Cardiac muscle cell (in vitro differentiated cells and primary cell): ENCODE measurements around the gene RBM5. TPM values are rescaled to one million over a fixed set of nuclear protein-coding genes. Genes with fewer than 3 reads are reported as not detected.

Source experiments
- DNase-seq, 2 donors: peaks; one replicate each; pipeline versions ENCODE4 v3.0.0 to v3.0.0-alpha.2; 2010 to 2017; ENCODE audit warnings: low read depth in 1 of 2, low spot score in 1 of 2
- H3K27ac ChIP-seq: fragments of 200-600 bp; sonication (generic); 2 replicates; pipeline ENCODE4 v1.5.1; 2016
- H3K27me3 ChIP-seq: fragments of 200-600 bp; sonication (generic); 2 replicates; pipeline ENCODE4 v1.6.0; 2016; ENCODE audit warnings: control low read depth
- H3K36me3 ChIP-seq: fragments of 200-600 bp; sonication (generic); 2 replicates; pipeline ENCODE4 v1.5.1; 2016; ENCODE audit warnings: control low read depth
- H3K4me1 ChIP-seq: fragments of 200-600 bp; sonication (generic); 2 replicates; pipeline ENCODE4 v1.8.1; 2017; ENCODE audit warnings: low read depth, mild to moderate bottlenecking, mixed run types
- H3K4me3 ChIP-seq: fragments of 200-600 bp; sonication (generic); 2 replicates; pipeline ENCODE4 v1.5.1; 2016; ENCODE audit warnings: mild to moderate bottlenecking
- H3K9me3 ChIP-seq: fragments of 200-600 bp; sonication (generic); 2 replicates; pipeline ENCODE4 v1.5.1; 2017; ENCODE audit warnings: low read depth, mild to moderate bottlenecking, control low read depth
- polyA plus RNA-seq: library from polyadenylated mRNA; unstranded; fragments of >200 nt; fragmentation: Nextera tagmentation; extraction: Ambion mirVana; gene quantifications from 2 replicates; pipeline ENCODE4 v1.2.1, GENCODE V29; 2016
- total RNA-seq: library from RNA; depleted of rRNA; stranded (reverse); fragments of >200 nt; gene quantifications from 2 replicates; pipeline ENCODE4 v1.2.3, GENCODE V29; 2016
- TF ChIP-seq, protein P1 (sequence below): IDR thresholded peaks from 2 replicates; pipeline ENCODE4 v1.5.1; 2012; ENCODE audit warnings: low read depth, mild to moderate bottlenecking, low read length

The RBM5 gene
- total and polyA plus RNA-seq, 2 experiments from 2014 or later = 130 to 439 TPM

DNA sequence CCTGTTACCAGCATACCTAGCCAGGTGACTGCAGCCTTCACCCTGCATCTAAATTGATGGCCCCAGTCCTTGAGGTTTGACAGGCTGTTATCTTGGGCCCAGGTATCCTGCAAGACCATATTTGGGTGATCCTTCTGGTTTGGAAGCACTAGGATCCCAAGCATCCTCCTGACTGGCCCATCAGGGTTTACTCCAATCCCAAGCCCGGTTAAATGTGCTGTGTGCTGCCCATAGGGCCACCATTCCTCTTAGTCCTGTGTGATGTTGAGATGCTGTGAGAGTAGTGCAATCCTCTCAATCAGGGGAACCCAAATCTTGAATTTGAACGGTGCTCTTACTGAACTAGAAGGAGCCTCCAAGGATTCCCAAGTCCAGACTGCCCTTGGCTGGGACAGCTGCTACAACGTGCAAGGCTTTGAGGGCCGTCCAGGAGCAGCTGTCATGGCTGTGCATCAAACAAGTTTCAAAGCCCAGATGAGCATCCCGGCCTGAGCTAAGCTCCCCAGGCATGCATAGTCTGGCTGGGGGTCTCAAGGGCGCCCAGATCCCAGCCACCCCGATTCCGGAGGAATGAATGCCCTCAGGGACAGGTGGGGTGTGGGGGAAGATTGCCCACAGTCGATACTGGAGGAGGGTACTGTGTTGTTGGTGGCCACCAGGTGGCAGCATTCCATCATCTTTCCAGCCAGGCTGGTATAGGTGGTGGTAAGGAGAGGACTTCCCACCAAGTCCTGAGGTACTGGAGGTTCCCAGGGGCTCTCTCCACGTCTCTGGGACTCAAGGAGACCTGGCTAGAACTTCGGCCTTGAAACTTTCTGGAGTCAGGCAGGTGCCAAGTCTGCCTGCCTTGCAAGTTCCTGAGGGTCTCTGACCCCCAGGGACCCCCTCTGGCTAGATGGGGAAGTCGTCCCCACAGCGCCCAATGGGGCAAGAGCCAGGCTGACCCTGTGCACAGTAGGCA lies 32.6 kb downstream of the RBM5 start:
- peak overlapping the region; percentile 11 for H3K27ac ChIP-seq
- H3K27me3 ChIP-seq = no peaks in the 10 kb centered on the region
- no peak overlapping the region for H3K4me3 ChIP-seq
- peaks cover 28% of the 10 kb centered on the region for H3K36me3 ChIP-seq
- no peaks in the 10 kb centered on the region for H3K9me3 ChIP-seq
- peaks cover 23% of the 10 kb centered on the region for H3K4me1 ChIP-seq
- peak; percentile 83 to 86 for DNase-seq
- TF ChIP-seq, protein P1, sequence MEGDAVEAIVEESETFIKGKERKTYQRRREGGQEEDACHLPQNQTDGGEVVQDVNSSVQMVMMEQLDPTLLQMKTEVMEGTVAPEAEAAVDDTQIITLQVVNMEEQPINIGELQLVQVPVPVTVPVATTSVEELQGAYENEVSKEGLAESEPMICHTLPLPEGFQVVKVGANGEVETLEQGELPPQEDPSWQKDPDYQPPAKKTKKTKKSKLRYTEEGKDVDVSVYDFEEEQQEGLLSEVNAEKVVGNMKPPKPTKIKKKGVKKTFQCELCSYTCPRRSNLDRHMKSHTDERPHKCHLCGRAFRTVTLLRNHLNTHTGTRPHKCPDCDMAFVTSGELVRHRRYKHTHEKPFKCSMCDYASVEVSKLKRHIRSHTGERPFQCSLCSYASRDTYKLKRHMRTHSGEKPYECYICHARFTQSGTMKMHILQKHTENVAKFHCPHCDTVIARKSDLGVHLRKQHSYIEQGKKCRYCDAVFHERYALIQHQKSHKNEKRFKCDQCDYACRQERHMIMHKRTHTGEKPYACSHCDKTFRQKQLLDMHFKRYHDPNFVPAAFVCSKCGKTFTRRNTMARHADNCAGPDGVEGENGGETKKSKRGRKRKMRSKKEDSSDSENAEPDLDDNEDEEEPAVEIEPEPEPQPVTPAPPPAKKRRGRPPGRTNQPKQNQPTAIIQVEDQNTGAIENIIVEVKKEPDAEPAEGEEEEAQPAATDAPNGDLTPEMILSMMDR = peak; percentile 77

DNA sequence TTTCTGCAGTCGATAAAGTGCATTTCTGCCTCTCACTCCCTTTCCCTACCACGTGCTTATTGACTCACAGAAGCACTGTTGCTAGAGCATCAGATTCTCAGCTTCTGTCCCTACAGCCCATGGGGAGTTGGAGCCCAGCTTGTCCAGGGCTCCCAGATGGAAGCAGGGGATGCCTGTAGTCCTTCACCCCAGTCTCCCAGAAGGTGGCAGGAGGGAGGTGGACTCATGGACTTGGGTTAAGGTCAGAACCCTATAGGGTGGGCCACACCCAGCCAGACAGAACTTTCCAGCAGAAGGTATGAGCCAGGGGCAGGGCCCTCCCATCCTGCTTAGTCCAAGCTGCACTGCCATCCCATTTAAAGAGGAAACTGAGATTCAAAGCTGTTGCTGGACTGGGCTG lies 33.4 kb downstream of the RBM5 start:
- Histone ChIP-seq H3K36me3 (peaks cover 20% of the 10 kb centered on the region), H3K27me3 (no peaks in the 10 kb centered on the region), H3K4me1 (peaks cover 29% of the 10 kb centered on the region), H3K9me3 (no peaks in the 10 kb centered on the region), H3K27ac (no peak overlapping the region), H3K4me3 (no peak overlapping the region)
- no peak for DNase-seq
- TF ChIP-seq, protein P1 = no peak

DNA sequence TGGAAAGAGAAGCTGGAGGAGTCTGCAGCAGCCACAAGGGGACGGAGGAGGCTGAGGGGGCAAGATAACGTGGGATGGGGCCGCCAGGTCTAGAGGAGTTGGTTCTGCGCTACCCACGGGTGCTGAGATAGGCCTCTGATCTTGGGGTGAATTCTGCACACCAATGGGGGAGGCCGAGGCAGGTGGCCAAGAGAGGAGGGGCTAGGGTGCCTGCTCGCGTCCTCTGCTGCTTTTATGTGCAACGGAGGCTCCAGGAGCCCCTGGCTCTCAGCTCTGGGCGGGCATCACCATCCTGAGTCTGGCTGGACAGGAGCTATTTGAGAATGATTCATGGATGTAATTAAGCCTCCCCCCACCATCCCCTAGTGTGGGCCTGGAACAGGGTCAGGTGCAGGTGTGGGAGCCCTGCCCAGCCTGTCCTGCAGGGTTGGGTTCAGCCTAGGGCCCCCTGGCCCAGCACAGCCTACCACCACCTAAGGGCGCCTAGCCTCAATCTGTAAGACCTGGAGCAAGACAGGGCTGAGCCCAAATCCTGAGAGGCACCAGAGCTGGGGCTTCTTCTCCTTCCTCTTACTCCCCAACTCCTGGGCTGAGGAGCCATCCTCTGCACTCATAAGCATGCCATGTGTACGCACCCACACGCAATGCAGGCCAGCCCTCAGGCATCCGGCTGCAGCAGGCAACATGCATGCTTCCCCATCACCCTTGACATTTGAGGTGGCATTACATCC lies 34.1 kb downstream of the RBM5 start:
- TF ChIP-seq, protein P1 = no peak
- Histone ChIP-seq H3K9me3 (no peaks in the 10 kb centered on the region), H3K4me3 (no peak overlapping the region), H3K27me3 (no peaks in the 10 kb centered on the region), H3K4me1 (peaks cover 29% of the 10 kb centered on the region), H3K27ac (no peak overlapping the region), H3K36me3 (peaks cover 13% of the 10 kb centered on the region)
- DNase-seq = no peak

DNA sequence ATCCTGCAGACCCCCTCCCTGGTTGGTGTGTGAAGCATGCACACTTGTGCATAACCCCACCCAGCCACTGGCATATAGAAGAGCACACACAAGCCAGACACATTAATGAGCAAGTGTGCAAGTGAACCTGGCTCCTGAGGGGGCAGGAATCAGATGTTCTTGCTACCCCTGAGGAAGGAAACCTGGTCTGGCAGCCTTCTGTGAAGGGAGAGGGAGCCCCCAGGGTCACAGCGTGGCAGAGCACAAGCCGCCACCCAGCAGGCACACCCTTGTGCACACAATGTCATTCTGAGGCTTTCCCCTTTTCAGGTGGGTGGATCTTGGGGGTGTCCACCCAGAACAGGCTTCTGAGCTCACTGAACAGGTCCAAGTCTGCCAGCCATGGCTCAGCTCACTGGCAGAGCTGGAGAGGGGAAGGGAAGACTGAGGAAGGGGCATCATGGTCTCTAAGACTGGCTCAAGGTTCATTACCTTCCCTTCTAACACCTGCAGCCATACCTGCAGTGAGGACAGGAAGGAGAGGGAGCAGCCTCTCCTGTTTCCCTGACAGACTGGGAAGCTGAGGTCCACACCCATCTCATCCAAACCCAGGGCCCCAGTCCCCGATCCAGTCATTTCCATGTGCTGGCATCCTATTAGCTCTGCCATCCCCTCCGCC lies 34.8 kb downstream of the RBM5 start:
- TF ChIP-seq, protein P1 = no peak
- no peak for DNase-seq
- Histone ChIP-seq H3K27ac (no peak overlapping the region), H3K4me1 (peaks cover 29% of the 10 kb centered on the region), H3K9me3 (no peaks in the 10 kb centered on the region), H3K36me3 (peaks cover 8% of the 10 kb centered on the region), H3K27me3 (no peaks in the 10 kb centered on the region), H3K4me3 (no peak overlapping the region)

DNA sequence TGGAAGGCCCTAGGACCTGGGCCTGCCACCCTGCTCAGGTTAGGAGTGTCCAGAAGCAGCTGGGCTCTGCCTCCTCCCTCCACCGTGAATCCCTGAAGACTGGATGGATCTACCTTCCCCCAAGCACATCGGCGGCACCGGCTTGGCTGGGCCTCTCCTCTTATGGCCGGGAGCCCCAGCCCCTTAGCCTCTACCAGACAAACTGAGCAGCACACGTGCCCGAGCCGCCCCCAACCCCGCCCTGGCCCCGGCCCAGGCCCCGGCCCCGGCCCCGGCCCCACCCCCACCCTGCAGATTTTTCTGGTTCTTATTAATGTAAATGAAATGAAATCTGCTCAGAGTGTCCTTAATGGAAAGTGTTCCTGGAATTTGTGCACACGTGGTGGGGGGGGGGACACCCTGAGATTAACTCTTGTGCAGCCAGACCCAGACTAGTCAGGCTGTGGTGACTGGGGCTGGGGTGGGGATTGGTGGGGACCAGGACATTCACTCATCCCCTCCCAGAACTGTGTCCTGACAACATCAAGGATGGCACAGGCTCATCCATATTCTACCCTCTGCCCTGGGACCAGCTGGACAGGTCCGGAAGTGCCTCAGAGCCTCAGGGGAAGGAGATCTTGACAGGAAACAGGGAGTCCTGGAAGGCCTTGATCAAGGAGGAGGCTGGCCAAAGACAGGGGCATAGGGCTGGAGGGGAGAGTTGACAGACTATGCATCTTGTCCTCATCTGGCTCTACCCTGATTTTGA lies 35.5 kb downstream of the RBM5 start:
- H3K4me3 ChIP-seq = no peak overlapping the region
- DNase-seq = no peak

More for the DNA sequence above, 35.5 kb downstream of the RBM5 start:
- Histone ChIP-seq H3K27me3 (no peaks in the 10 kb centered on the region), H3K36me3 (peaks cover 3% of the 10 kb centered on the region), H3K4me1 (peaks cover 29% of the 10 kb centered on the region), H3K9me3 (no peaks in the 10 kb centered on the region), H3K27ac (no peak overlapping the region)
- TF ChIP-seq, protein P1 = no peak
